Measurements from ENCODE around the gene NABP2.

NABP2 gene

DNA sequence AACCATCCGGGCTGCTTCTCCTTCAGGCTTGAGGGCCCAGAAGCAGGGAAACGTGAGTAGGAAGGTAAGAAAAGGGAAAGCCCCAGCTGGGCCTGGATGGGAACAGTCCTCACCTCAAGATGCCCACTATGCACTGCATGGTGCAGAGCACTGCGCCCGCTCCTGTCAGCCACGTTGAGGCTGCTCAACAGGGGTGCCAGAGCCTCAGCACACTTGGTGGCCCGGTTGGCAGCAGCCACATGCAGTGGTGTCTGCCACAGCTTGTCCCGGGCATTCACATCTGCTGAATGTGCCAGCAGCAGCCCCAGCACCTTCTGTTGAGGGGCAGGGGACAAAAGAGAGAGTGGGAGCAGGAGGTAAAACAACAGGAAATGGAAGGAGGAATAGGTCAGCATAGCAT is 31.5 kb downstream of the NABP2 start:
- TF ChIP-seq, protein P1, sequence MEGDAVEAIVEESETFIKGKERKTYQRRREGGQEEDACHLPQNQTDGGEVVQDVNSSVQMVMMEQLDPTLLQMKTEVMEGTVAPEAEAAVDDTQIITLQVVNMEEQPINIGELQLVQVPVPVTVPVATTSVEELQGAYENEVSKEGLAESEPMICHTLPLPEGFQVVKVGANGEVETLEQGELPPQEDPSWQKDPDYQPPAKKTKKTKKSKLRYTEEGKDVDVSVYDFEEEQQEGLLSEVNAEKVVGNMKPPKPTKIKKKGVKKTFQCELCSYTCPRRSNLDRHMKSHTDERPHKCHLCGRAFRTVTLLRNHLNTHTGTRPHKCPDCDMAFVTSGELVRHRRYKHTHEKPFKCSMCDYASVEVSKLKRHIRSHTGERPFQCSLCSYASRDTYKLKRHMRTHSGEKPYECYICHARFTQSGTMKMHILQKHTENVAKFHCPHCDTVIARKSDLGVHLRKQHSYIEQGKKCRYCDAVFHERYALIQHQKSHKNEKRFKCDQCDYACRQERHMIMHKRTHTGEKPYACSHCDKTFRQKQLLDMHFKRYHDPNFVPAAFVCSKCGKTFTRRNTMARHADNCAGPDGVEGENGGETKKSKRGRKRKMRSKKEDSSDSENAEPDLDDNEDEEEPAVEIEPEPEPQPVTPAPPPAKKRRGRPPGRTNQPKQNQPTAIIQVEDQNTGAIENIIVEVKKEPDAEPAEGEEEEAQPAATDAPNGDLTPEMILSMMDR (IDR thresholded peaks at IDR 0.05; ENCODE audit: low read depth, low read length, missing control alignments): no peak
- no peak overlapping the region for H3K4me3 ChIP-seq (ENCODE audit: low read depth, low read length)

DNA sequence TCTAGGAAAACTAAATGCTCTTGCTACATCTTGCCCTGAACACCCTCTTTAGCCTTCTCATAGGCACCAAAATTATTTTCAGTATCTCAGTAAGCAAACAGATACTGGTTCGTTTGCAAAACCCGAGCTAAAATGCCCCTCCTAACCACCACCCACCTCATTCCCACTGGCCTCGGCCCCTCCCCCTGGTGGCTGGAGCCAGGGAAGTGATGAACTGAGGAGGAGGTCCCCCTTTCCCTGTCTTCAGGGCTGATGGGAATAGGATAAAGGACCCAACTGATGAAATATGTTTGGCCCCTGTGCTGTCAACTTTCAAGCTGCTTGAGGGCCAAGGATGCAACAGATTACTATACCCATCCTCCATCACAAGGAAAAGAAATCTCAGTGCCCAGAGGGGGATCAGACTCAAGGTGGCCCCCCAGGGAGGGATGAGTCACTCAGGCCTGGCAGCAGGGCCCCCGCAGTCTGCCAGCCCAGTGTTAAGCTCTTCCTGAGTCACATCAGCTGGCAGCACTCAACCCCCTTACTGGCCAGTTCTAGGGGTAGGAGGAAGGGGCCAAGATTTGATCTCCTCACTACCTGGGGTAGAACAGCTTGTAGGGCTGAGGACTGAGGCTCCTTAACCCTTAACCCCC is 32.3 kb downstream of the NABP2 start:
- TF ChIP-seq, protein P1 (IDR thresholded peaks at IDR 0.05; ENCODE audit: low read depth, low read length, missing control alignments): no peak

More for the DNA sequence above, 31.5 kb downstream of the NABP2 start:
- no peak for DNase-seq (ENCODE audit: low read depth)

DNA sequence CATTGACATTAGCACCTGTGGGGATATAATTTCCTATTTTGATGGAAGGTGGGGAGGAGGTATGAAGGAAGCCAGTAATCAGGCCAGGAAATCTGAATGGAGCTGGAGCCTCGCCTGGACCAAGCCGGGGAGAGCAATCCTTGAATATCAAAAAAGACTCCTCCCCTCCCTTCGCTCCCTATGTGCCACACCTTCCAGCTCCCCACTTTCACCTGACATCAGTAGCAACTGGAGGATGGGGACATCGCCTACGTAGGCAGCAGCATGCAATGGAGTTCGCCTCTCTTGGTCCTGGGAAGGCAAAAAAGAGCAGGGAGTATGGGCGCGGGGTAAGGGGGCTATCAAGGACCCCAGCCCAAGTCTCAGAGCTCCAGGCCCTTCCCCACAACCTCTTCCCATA is 32.9 kb downstream of the NABP2 start:
- H3K4me3 ChIP-seq (ENCODE audit: low read depth, low read length): peak overlapping the region; percentile 57
- TF ChIP-seq, protein P1 (IDR thresholded peaks at IDR 0.05; ENCODE audit: low read depth, low read length, missing control alignments): no peak
- no peak for DNase-seq (ENCODE audit: low read depth)

More for the DNA sequence above, 32.3 kb downstream of the NABP2 start:
- no peak for DNase-seq (ENCODE audit: low read depth)
- H3K4me3 ChIP-seq (ENCODE audit: low read depth, low read length): no peak overlapping the region

DNA sequence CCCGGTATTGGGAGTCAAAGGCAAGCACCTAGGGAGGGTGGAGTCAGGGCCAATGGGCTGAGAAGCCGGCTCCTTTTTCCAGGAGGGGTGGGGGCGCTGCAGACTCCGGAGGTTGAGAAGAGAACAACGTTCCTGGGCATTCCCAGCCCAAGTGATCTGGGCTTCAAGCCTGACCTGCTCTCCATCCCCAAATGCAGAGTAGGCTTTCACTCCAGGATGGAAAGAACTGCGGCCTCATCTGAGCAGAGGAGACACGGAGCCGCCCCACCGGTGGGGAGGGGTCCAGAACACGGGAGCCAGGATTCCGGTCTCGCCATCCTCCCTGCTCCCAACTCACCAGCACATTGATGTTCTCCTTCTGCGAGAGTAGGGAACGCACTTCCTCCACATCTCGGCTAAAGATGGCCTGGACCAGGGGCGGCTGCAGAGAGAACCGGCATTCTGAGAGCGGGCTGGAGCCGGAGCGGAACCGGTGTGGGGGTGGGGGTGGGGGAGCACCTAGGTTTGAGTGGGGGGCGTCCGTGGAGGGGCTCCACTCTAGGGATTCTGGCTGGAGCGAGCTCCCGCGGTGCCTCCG is 33.4 kb downstream of the NABP2 start:
- TF ChIP-seq, protein P1 (IDR thresholded peaks at IDR 0.05; ENCODE audit: low read depth, low read length, missing control alignments): no peak
- H3K4me3 ChIP-seq (ENCODE audit: low read depth, low read length): peak overlapping the region; percentile 57
- no peak for DNase-seq (ENCODE audit: low read depth)

DNA sequence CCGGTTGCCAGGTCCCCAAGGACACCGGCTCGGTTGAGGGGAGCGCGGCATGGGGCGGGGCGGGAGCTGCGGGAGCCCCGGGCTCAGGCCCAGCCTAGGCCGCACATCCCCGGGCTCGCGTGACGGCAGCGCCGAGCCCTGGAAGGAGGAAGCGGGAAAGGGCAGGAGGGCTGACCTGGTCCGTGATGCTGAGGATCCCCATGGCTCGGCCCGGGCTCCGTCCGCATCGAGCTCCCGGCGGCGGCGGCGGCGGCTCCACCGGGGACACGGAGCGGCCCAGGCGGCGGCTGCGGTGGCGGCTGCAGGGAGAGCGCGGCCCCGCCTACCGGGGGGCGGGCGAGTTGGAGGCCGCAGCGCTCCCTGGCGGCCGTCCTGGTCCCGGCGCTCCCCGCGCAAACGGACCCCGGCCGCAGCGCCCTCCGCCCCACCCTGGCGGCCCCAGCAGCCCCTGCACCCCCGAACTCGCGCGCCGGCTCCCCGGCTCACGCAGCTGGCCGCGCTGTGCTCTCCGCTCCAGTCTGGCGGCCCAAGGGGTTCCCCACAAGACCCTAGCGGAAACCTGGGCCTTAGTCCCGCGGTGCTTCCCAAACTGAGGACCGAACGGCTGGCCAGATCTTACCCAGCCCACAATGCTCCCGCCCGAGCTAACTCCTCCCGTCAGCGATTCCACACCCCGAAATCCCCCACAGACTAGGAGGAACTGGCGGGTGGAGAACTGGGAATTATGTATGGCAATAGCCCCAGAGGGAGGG is 34.1 kb downstream of the NABP2 start, which contains the start of gene ANKRD52:
Gene ANKRD52 (minus strand): TSS at position 317 of the 752 bp plus-strand sequence. CDS start 115 bp downstream, at position 202.
- peak within 1 kb of the TSS; percentile 57 for H3K4me3 ChIP-seq (ENCODE audit: low read depth, low read length)
- TF ChIP-seq, protein P1 (IDR thresholded peaks at IDR 0.05; ENCODE audit: low read depth, low read length, missing control alignments): peak; percentile 69
- DNase-seq (ENCODE audit: low read depth): peak; percentile 22

DNA sequence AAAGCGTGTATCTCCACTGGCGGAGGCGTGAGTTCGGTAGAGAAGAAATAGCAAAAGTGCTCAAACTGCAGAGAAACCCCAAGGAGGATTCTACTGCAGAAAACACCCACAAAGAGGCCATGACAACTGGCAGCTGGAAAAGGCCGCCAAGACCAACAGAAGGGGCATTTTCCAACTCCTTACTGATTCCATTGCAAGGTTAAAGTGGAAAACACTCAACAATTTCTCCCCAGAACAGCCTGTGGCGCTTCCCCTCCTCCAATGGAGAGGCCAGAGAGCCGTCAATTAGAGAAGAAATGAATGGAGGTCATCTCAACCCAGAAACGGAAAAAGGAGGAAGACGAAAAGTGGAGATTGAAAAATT is 34.7 kb downstream of the NABP2 start:
- DNase-seq (ENCODE audit: low read depth): no peak

More for the DNA sequence above, 34.7 kb downstream of the NABP2 start:
- peak overlapping the region; percentile 57 for H3K4me3 ChIP-seq (ENCODE audit: low read depth, low read length)
- TF ChIP-seq, protein P1 (IDR thresholded peaks at IDR 0.05; ENCODE audit: low read depth, low read length, missing control alignments): no peak
